Medulla oblongata (tissue), 1 donor: ENCODE measurements around the gene MCM8.

Source experiments
- DNase-seq: peaks from one replicate; pipeline ENCODE4 v3.0.0-alpha.2; 2015; ENCODE audit errors: extremely low spot score

MCM8 gene

DNA sequence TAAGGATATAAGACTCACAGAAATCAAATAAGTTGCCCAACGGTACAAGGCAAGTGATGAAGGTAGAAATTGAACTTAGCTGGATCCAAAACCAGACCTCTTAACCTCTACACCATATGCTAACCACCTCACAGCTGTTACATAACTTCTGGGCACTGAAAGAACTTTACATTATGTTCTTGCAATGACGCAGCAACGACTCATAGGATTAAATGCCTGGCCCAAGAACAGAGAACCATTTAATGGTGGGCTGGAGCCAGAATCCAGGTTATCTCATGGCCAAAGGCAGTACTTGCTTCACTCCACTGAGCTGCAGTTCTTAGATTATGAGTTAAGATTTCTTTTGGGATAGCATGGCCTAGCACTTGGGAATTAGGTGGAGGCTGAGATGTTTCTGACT lies 4.5 kb upstream of the MCM8 start:
- DNase-seq = no peak

DNA sequence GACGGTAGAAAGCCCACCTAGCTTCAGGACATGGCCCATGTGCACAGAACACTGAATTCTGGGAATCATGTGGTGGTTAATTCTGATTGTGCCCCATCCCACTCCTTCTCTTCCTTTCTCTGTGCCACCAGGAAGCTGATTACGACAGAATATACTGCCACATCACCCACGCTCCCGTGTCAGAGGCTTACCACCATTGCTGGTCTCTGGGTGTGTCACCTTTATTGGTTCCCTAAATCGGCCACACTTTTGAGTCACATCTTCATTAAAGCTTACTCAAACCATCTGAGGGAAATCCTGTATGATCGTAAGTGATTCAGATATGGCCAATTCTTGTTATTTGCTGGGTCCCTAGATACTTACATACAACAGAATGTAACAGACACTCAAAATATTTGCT lies 3.2 kb upstream of the MCM8 start:
- DNase-seq = no peak

DNA sequence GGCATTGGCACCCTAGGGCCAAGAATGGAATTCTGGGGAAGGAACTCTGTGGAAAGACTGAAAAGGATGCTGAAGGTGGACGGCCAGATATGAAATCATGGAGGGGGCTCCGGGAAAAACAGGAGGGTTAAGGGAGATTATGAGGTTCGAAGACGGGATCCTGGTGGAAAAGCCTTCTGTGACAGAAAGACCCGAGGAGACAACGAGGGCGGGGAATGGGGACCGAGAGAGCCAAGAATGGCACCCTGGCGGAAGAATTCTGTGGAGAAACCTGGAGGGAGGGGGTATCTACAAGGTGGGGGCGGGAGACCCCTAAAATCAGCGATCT lies 545 bp upstream of the MCM8 start:
- DNase-seq = no peak

DNA sequence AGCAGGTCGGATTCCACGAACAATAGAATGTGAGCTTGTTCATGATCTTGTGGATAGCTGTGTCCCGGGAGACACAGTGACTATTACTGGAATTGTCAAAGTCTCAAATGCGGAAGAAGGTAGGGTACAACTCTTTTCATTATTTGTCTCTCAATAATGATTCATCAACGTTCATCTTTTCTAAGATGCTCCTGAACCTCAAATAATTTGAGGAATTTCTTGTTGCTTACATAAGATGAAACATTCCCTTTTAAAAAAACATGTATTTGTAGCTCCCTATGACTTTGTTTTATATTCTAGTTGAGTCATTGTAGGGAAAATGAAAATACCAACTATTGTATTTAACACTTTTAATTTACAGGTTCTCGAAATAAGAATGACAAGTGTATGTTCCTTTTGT lies 17.0 kb downstream of the MCM8 start:
- DNase-seq = no peak

DNA sequence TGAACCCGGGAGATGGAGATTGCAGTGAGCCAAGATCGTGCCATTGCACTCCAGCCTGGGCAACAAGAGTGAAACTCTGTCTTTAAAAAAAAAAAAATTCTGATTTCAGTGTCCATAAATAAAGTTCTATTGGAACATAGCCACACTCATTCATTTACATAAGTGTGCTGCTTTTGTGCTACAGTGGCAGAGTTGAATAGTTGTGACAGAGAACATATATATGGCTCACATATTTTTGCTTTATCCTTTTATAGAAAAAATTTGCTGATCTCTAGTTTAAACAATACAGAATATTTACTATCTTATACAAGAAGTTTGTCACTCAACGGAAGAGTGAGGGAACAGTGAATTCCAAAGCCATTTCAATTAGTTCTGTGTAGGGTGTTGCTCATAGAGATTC lies 18.0 kb downstream of the MCM8 start:
- DNase-seq = no peak

DNA sequence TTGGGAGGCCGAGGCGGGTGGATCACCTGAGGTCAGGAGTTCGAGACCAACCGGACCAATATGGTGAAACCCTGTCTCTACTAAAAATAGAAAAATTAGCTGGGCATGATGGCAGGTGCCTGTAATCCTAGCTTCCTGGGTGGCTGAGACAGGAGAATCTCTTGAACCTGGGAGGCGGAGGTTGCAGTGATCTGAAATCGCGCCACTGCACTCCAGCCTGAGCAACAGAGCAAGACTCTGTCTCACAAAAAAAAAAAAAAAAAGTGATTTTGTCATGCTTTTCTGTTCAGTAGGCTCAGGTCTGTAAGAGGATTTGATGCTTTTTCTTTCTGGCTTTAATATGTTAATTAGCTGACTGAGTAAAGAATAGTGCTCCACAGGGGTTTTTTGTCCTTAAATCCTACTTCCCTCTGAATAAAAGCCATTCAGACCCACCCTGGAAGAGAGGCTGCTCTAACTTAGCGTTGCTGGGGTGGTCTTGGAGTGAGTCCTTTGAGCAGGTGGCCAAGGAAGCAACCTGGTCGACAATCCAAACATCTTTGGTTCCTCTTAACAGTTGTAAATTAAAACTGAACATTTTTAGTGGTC lies 19.0 kb downstream of the MCM8 start:
- DNase-seq = no peak

DNA sequence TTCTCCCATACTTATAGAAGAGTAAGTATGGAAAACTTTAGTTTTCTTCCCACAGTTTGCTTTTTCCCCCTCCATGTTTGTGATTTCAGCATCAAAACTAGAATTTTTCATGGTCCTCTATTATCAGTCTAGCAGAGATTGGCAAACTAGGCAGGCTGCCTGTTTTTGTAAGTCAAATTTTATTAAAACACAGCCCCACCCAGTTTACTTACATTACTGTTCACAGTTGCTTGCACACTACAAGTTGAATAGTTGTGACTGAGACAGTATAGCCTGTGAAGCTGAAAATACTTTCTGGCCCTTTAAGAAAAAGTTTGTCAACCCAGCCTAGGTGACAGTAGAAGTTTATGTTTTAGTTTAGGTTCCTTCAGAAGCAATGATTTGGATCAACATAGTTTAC lies 19.5 kb downstream of the MCM8 start:
- no peak for DNase-seq

DNA sequence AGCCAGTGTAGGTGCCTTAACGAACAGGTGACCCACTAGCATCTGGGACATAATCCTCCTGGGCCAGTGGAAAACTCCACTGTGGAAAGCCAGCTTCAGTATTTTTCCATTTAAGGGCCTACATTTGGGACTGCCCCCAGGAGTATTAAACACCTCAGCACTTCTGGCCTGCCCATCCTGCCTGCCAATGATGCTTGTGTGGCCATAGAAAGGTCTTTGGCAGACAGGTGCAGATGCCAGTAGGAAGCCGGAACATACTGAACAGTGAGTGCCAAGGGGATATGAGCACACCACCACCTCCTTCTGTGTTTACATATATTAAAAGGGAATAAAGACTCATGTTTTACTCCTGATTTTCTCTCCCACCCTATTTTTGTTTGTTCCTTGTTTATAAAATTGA lies 19.9 kb downstream of the MCM8 start:
- no peak for DNase-seq

DNA sequence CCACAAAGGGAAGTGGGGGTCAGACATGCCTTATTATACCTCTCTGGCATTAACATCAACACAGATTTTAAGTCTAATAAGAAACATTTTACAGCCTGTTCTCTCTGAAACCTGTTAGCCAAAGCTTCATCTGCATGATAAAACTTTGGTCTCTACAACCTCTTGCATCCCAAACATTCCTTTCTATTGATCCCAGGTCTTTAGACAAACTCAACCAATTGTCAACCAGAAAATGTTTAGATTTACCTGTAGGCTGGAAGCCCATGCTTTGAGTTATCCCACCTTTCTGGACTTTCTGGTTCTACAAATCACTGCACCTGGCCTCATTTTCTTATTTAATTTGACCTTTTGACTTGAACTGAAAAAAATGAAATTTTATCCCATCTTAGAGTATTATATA lies 20.8 kb downstream of the MCM8 start:
- no peak for DNase-seq

DNA sequence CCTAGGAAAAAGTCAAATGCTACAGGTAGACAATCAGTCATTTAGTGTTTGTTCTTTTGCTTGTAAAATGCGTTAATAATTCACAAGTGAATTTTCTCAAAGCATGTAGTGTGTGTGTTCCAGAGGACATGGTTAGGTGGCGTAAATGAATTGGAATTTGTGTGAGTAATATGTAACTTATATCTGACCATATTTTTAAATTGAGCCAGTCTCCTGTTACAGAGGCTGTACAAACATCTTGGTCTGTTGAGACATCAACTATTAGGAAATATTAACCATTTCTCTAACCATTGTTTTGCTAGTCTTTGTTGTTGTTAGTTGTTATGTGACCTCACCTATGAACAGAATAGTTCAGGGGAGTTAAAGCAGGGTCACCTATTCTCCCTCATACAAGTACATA lies 22.7 kb downstream of the MCM8 start:
- DNase-seq = no peak

DNA sequence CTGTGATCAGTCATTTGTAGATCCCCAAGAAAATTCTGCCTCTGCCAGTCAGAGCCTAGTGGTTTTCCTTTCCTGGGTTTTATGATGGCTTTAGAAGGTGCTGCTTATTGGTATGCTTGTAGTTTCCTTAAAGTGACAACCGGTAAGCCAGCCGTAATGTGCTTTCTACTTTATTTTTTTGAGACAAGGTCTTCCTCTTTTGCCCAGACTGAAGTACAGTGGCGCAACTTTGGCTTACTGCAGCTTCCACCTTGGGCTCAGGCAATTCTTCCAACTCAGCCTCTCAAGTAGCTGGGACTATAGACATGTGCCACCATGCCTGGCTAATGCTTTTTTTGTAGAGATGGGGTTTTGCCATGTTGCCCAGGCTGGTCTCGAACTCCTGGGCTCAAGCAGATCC lies 23.5 kb downstream of the MCM8 start:
- no peak for DNase-seq

DNA sequence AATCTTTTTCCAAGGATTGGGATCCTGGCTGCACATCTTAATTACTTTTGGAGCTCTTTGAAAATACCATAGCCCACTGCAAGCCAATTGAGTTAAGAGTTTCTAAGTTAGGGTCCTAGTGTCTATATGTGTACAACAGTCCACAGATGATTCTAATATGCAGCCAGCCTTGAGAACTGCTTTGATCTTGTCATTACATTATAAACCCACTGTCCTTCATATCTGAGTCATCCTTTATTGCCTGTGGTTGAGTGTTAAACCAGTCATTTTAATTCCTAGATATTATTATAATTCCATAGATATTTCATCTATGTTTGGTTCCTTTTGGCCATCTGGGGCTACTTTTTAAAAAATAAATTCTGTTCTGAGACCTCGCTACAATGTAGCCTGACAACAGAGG lies 24.1 kb downstream of the MCM8 start:
- DNase-seq = no peak

DNA sequence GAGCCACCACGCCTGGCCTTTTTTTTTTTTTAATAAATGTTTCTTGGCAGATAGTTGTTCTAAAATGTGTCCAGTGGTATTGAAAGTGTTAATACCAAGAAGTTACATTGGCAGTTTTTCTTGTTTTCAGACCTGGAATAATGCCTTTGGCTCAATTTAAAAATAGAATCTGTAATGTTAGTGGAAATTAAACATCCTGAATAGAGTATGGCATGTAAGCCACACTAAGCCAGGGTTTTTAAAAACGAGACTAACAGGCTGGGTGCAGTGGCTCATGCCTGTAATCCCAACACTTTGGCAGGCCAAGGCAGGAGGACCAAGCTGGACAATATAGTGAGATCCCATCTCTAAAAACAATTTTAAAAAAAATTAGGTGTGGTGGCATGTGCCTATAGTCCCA lies 25.3 kb downstream of the MCM8 start:
- DNase-seq = no peak

DNA sequence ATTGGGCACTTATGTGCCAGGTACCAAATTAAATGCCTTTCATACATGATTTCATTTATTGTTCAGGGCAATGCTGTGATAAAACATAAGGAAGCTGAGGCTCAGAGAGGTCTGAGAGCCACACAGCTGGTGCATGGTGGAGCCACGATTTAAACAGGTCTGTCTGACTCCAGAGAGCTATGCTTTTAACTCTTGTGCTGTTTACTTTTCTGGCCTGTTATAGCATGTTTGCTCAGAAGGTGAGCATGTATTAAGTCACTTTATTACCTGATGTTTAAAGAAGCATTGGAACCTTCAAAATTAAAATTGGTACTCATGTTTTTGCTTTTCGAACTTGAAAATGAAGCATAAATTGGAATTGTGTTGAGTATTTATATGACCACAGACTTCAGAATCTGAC lies 26.8 kb downstream of the MCM8 start:
- DNase-seq = no peak

DNA sequence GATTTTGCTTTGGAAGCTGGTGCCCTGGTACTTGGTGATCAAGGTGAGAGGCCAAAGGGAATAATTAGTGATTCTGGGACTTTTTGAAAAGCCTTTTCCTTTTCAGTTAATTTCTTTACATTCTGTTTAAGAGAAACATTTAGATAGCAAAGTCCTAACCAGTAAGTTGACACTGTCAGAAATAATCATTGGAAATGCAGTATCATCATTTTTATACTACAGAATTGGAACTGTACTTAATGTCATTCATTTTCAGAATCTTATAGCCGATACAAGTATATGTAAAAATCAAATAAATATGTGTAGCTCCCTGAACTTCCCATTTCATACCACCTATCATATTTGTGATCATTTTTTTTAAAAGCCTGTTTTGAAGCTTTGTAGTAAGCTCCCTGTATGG lies 27.5 kb downstream of the MCM8 start:
- DNase-seq = no peak

DNA sequence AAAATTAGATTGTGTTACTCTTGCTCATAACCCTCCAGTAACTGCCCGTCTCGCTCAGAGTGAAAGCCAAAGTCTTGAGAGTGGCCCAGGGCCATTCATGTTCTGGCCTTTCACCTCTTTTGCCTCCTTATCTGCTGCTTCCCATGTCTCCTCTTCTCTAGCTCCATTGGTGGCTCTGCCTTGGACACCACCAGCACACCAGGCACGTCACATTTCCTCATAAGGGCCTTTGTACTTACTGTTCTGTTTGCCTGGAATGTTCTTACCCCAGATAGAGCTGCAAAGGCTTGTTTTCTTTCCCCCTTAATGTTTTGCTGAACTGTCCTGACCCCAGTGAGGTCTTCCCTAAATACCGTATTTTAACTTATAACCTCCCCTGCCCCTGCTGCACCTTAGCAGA lies 29.3 kb downstream of the MCM8 start:
- DNase-seq = no peak

DNA sequence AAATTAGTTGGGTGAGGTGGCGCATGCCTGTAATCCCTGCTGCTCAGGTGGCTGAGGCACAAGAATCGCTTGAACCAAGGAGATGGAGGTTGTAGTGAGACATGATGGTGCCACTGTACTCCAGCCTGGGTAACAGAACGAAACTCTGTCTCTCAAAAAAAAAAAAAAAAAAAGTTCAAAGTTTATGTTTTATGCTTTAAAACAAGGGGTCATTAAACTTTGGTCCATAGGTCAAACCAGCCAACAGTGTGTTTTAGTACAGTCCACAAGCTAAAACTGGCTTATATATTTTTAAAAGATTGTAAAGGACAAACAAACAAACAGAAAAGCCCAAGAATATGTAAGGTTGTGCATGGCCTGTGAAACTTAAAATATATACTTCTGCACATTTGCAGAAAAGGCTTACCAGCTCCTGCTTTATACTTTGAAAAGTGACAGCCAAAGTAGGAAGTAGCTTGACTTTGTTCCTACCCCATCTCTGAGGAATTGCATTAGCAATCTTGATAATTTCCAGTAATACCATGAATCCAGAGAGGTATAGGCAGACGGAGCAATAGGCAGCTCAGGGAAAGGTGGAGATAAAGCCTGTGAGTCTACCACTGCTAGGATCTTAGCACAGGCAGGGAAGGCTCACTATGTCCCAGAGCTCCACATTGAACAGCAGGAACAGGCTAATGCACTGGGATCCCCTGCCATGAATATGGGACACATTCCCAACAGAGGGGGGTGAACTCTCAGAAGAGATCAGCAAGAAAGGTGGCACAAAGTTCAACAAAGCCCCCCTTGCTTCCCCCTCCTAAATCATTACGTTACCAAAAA lies 30.5 kb downstream of the MCM8 start:
- no peak for DNase-seq

DNA sequence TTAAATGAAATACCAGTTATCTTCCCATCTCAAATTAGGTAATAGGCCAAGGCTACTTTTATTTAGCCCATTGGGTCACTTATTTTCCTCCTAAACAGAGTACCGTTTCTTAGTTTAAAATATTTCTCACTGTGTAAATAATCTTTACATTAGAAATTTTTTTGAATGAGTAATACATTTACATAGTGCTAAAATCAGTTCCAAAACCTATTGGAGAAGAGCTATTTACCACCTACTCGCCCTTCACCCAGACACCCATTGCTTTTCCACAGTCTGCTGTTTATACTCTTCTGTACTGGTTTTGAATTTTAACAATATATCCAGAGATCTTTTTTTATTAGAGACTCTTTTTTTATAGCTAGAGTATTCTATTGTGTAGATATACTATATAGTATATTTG lies 36.9 kb downstream of the MCM8 start:
- DNase-seq = no peak

DNA sequence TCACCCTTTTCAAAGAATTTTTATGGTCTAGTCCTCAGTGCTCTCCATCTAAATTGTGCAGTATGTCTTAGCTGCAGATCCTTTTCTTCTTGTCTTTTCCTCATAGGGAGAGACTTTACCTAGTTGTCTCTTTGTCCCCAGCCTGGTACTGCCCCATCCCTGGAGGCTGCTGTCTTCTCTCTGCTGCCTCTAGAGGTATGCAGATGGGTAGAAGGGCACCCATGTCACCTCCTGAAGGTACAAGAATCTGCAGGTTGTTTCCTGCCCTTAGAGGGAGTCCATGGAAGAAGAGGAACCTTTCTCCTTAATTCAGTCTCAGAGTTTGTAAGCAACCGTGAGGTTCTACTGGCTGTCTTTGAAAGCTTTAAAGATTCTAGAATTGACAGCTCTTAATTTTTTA lies 39.1 kb downstream of the MCM8 start:
- no peak for DNase-seq

DNA sequence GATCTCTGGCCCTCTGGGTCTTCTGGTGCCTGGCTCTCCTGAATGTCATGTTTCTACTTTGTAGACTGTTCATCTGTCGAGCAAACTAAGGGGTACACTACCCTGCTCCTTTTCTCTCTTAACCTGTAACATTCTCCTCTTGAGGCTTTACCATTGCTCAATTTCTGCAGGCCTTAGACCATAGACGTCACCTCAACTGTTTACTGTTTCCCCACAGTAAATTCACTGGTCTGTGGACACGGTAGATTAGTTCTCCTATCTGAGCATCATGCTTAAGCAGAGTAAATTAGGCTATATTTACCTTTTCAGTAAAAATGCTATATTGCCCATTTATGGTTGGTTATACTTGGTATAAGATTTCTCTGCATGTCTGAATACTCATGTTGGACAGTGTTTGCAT lies 40.5 kb downstream of the MCM8 start:
- no peak for DNase-seq

DNA sequence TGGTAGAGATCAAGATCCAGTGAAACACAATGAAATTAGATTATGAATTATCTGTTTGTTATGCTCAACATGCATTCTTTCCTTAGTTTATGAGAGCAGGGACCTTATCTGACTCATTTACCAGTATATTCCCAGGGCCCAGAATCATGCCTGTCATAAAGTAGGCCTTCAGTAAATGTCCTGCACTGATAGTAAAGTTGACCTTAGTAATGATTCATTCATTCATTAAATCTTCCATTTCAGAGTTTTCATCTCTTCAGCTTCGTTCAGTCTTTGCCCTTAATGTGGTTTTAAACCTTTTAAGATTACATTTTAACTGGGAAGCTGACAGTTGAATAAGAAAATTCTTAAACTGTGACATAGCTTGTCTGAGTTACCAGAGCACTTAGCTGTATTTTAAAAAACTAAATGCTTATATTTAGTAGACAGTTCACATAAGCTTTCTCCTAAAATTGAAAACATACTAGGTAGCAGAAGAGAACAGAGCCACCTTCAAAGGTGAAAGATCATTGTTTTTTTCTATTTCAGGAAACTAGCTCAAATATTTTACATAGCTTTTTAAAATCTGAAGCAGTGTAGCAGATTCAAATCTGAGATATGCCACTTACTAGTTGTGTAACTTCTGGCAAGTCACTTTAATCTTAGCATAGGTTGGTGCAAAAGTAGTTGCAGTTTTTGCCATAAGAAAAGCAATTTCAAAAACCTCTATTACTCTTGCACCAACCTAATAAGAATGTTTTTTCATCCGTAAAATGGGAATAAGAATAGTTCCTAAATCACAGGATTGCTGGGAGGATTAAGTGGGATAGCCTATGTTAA lies 41.4 kb downstream of the MCM8 start:
- DNase-seq = no peak

DNA sequence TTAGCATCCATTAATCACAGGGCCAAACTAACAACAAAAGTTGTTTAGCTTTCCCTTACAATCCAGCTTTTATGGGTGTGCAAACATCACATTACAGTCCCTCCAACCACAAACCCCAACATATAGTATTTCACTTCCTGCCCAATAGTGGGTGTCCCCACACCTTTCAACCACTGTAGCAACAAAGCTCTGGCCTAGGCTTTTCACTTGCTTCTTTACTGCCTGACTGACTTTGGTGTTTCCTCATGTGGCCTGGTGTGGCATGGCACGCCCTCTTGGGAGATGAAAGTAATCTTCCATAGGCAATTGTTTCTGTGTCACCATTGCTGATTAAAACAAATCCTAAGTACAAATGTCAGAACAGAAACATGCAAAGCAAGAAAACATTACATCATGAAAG lies 46.3 kb downstream of the MCM8 start:
- no peak for DNase-seq

DNA sequence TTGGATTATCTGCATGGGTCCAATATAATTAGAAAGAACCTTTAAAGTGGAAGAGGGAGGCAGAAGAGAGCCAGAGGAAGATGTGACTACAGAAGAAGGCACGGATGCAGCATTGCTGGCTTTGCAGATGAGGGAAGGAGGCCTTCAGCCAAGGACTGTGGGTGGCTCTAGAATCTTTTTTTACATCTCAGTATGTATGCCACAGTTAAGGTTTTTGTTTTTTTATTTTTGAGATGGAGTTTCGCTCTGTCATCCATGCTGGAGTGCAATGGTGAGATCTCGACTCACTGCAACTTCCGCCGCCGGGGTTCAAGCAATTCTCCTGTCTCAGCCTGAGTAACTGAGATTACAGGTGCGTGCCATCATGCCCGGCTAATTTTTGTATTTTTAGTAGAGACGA lies 49.3 kb downstream of the MCM8 start:
- DNase-seq = no peak
